CD4-positive, alpha-beta T cell treated with Interleukin-21 for 1 hour (primary cell): ENCODE measurements around the gene MTLN.
"Not testable (repeated sequence)": the region's sequence is repeated elsewhere in the genome, so short reads cannot be mapped to it uniquely, and the experiment has no call there.

ENCODE experiments used
- DNase-seq: peaks from one replicate; pipeline ENCODE4 v3.0.0-alpha.2; 2020

Gene MTLN

DNA sequence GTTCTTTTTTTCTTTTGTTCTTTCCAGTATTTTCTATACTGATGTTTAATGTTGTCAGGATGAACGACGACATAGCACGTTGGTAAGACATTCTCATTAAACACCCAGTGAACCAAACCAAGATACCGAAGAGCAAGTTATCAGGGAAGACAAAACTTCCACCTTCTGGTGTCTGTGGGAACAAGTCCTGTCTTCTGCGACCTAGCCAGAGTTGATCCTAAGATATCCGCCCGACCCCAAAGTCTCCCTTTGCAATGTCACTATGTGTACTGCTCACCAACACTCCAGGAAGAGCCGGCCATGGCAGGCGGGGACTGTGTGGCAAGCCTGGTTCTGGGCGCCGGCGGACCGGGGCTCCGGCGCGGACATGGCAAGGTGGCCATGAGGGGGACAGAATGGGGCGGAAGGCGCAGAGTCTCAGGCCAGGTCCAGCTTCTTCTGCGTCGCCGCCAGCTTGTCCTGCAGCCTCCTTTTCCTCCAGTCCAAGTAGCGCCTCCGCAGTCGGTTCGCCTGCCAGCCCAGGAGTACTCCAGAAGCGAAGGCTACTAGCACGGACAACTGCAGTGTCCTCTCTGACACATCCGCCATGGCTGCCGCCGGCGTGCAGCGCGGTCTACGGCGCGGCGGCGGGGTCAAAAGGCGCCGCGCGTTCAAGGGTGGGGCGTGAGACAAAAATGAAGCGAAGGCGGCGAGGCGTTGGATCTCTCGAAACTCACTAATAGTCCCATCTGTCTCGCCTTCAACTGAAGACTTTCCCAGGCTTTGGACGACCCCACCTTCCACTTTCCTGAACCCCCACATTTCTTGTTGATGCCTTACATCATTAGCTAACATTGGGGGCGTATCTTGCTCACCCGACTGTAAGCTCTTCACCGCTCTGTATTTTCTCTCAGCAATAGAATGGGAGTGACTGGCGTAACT lies at the start of gene MTLN:
Gene MTLN (minus strand): TSS at position 610 of the 921 bp plus-strand sequence. CDS start 22 bp downstream, at position 588.
- peak; percentile 78 for DNase-seq

GRCh38 chr2:110261910-110262309 lies 49.6 kb upstream of the MTLN start:
- not testable (repeated sequence) for DNase-seq

- not testable (repeated sequence) for DNase-seq
Observed at GRCh38 chr2:110248081-110248795, 35.9 kb upstream of the MTLN start.

DNA sequence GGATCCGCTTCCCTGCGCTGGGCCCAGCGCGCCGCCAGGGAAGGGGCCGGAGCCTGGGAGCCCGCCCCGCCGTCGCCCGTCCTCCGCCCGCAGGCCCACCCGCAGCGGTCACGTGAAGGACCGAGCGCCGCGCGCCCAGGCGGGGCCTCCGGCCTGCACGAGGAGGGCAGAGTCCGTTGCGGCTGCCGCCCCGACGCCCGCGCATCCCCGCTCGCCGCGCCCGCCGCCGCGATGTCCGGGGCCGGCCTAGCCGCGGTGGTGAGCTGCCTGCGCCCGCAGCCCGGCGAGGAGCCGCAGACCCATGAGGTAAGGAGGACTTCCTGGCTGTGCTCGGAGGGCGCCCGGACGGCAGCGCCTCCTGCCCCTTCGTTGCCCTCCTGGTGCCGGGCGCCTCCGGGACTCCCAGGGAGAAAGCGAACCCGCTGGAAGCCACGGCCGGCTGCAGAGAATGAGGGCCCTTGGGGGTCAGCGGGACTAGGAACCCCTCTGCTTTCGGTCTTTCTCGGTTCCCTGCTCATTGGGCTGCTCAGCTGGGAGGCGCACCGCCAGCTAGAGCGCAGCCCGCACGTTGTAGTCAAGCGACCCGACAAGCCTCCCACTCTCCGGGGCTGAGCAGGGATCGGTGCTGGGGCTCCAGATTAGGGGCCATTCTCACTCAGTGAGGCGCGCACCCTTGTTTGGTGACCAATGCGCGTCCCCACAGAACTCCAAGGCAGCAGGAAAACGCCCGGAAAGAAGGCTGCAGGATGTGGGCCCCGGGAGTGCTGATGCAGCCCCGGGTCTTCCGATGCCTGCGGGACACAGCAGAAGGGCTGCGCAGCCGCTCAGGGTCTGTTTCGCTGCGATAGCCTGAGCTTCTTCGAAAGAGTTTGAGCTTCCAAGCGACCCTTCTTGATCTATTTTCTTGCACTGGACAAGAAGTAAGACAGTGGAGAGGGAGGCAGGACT lies 33.4 kb upstream of the MTLN start:
- DNase-seq = not testable (repeated sequence)

- DNase-seq = not testable (repeated sequence)
Observed at GRCh38 chr2:110243283-110243682, 30.9 kb upstream of the MTLN start.

DNA sequence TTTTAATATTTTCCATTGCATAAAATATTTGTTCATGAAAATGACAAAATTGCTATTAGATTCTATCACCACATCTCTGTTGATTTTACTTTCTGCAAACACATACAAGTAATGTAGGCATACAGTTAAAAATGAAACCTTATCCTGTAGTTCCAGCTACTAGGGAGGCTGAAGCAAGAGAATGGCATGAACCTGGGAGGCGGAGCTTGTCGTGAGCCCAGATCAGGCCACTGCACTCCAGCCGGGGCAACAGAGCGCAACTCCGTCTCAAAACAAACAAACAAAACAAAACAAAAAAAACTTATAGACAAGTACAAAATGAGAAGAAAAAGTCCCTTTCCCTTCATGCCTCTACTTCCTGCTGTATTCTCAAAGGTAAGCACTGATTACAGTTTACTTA lies 22.2 kb upstream of the MTLN start:
- not testable (repeated sequence) for DNase-seq

- DNase-seq = not testable (repeated sequence)
Observed at GRCh38 chr2:110229886-110230285, 17.5 kb upstream of the MTLN start.

DNA sequence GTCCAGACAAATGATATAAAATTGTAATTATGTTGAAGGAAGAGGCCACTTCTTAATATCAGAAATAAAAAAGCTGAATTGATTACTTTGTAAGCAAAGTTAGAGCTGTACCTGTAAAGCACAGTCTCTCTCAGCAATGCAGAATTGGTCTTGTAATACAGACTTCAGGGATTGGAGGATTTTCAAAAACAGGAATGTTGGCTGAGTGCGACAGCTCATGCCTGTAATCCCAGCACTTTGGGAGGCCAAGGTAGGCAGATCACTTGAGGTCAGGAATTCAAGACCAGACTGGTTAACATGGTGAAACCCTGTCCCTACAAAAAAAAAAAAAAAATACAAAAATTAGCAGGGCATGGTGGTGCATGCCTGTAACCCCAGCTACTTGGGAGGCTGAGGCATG lies 10.3 kb upstream of the MTLN start:
- DNase-seq = not testable (repeated sequence)

- DNase-seq = no peak
Observed at GRCh38 chr2:110221938-110222337, 9.6 kb upstream of the MTLN start.

DNA sequence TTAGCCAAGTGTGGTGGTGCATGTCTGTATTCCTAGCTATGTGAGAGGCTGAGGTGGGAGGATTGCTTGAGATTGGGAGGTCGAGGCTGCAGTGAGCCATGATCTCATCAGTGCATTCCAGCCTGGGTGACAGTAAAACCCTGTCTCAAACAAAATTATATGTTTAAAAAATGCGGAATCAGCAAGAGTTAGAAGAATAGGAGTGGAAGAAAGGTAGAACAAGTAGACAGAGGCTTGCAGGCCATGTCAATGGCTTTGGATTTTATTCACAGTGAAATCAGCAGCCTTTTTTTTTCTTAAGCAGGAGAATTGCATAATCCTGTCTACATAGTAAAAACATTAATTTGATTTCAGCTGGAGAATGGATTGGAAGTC lies 7.8 kb upstream of the MTLN start:
- no peak for DNase-seq

- DNase-seq = no peak
Observed at GRCh38 chr2:110219496-110220189, 7.3 kb upstream of the MTLN start.

DNA sequence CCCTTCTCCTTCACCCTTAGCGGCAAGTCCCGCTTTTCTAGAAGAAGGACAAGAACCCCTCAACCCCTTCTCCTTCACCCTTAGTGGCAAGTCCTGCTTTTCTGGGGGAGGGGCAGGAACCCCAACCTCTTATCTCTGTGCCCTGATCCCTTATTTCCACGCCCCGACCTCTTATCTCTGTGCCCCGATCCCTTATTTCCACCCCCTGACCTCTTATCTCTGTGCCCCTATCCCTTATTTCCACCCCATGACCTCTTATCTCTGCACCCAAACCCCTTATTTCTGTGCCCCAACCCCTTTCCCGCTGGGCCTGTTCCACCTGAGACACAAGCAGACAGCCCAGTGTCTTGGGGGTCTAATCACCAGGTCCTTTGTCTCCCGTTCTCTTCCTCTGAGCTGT lies 6.5 kb upstream of the MTLN start:
- DNase-seq = not testable (repeated sequence)

GRCh38 chr2:110216803-110217202 lies 4.5 kb upstream of the MTLN start:
- no peak for DNase-seq

DNA sequence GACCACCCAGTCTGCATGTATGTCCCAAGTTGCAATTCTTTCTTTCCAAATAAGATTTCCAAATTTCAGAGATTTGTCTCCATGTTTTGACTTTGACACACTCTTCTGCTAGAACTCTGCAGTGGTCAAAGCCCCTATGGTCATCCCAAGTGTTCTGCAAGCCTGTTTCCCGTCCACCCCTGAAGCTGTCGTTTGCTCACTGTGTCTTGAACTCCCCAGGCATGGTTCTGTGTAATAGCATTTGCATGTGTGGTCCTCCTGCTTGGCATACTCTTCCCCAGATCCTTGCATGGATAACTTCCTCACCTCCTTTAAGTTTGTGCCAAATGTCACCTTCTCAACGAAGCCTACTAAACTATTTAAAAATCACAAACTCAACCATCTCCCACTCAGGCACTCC lies 3.9 kb upstream of the MTLN start:
- no peak for DNase-seq

DNA sequence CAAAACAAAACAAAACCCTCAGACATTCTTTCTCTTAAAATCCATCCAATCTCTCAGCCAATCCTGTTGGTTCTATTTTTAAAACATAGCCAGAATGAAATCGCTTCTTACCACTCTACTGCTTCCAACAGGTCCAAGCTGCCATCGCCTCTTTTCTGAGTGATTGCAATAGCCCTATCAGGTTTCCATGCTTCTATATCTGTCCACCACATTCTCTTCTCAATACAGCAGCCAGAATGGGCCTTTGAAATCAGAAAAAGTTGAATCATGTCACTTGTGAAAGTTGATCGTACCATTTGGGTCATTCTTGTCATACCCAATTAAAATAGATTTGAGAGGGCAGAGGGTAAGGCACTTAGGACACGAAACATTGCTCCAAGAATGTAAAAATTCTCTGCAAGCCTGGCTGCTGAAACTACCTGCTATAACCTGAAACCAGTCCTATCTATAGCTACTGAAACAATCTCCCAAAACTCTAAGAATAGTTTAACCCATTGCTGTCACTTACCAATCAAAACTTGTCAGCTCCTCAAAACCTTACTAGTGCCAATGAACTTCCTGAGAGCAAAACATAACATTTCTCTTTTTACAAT lies 3.3 kb upstream of the MTLN start:
- no peak for DNase-seq

DNA sequence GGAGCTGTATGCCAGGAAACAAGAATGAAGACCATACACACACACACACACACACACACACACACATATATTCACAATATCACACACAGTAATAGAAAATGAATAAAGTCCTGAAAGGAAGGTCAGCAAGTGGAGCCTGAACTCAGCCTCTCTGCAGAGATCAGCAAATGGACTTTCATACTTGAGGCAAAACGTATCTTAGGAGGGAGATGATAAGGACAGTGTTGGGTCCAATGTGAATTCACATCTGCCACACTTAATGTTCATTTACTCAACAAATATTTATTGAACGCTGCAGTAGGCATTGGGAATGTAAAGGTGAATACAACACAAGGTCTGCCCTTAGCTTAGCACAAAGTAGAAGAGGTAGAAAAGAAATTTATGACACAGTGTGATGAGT lies 2.7 kb upstream of the MTLN start:
- no peak for DNase-seq

- DNase-seq = not testable (repeated sequence)
Observed at GRCh38 chr2:110213522-110213921, 1.2 kb upstream of the MTLN start.

DNA sequence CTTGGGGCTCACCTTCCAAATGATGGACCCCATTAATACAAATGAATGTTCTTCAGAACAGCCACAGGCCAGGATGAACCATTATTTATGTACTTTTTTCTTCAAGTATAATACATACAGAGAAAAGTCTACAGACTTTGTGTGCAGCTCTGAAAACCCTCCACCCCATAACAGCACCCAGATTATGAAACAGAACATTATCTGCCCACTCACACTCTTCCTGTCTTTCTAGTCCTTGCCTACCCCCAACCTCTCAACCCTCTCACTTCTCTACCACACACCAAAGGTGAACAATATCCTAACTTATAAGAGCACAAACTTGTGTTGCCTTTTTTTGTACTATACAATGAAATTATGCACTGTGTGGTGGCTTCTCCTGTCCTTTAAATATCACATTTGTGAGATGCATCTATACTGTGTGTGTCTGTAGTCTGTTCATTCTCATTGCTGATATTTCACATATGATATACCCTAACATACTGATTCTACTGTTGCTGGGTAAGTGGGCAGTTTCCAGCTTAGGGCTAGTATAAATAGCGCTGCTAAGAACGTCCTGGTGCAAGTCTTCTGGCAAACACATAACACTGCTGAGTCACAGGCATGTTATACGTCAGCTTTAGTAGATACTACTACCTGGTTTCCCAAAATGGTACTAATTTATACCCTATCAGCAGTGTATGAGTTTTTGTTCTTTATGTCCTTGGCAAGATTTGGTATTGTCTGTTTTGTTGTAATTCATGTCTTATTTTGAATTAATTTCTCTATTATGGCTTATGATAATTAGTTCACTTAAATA lies 6.5 kb downstream of the MTLN start:
- DNase-seq = no peak

DNA sequence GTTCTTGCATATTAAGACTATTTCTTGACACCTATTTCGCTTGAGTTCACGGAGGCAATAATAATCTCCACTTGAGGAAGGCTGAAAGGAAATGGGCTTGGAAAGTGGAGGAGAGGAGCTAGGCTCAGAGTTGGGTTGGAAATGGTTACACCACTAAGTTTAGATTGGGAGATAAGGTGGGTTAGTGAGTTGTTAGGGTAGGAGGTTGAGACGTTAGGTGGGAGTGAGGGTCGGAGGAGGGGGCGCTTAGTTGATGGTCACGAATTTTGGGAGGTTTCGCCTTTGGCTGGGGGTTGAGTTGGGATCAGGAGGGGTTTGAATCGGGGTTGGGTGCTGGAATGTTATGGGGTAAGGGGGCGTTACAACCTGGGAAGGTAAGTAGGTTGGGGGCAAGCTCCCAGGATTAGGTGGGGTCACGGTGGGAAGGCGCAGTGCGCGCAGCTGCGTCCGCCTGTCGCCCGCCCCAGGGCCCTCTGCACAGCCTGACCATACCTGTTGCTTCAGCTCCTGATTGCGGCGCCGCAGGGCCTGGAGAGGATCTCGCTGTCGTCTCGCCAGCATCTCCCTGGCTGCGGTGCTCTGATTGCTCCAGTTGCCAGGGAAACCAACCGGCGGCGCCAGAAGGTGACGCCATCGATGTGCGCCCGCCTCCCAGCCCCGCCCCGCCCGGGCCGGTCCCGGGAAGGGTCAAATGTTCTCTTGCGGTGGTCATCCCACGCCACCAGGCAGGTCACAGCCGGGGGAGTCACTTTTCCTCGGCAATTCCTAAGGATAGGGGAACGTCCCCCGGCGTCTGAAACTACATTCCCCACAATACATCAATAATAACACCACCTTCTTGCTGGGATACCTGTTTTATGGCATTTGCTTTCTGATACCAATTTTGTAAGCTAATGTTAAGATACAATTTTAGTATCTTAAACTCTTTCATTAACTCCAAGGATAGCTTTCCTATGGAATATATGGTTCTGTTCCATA lies 7.7 kb downstream of the MTLN start, which contains the start of gene NPHP1:
Gene NPHP1 (minus strand): TSS at position 606 of the 978 bp plus-strand sequence. CDS start 45 bp downstream, at position 561.
- peak; percentile 85 for DNase-seq
